Measurements from ENCODE around the gene WDFY1.

The WDFY1 gene

GRCh38 chr2:223937535-223937934 lies 7.6 kb downstream of the WDFY1 start:
- no peak for DNase-seq (ENCODE audit: low read depth)
- H3K4me3 ChIP-seq (ENCODE audit: low read length) = no peak overlapping the region
- TF ChIP-seq CTCF (conservative IDR thresholded peaks at IDR 0.05; ENCODE audit: low read depth, low read length) = no peak

GRCh38 chr2:223936862-223937326 lies 8.2 kb downstream of the WDFY1 start:
- no peak for TF ChIP-seq CTCF (conservative IDR thresholded peaks at IDR 0.05; ENCODE audit: low read depth, low read length)
- H3K4me3 ChIP-seq (ENCODE audit: low read length) = no peak overlapping the region
- DNase-seq (ENCODE audit: low read depth) = no peak

DNA sequence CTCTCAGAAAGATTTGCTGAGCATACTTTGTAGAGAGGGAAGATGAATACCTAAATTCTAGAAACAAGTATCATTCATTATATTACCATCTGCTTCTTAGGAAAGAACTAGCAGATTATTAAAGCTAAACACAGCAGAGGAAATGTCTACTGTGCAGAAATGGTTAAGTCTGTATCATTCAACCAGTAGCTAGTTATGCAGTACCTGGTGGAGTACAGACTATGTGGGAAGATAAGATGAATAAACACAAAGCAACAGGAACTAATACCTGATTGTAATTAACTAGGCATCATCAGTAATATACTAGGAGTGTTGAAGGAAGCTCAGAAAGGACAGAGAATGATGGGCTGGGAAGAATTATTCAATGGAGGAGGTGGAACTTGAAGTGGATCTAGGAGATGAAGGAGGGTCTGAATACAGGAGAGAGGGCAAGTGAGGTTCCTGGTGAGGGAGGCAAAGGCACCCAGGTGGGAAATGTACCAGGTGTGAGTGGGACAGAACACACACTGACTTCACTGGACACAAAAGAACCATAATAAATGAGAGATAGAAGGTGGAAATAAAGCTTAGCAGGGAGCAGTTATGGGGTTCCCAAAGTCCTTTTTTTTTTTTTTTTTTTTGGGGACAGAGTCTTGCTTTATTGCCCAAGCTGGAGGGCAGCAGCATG lies 9.5 kb downstream of the WDFY1 start:
- DNase-seq (ENCODE audit: low read depth) = no peak
- TF ChIP-seq CTCF (conservative IDR thresholded peaks at IDR 0.05; ENCODE audit: low read depth, low read length) = no peak
- no peak overlapping the region for H3K4me3 ChIP-seq (ENCODE audit: low read length)

DNA sequence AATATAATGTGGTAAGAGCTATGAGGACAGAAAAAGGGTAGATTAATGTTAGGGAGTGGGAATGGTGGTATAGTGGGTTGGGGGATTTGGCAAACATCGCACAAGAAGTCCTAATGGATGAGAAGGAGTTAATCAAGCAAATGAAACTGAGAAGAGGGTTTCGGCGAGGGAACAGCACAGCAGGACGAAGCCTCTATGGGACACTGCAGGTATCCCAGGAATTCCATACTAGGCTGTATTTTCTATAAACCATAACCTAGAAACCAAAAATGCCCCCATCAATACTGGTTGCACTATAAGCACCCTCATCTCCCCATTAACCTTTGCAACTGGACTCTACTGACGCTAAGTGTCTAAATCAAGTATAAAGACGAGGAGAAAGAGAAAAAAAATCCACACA lies 10.3 kb downstream of the WDFY1 start:
- DNase-seq (ENCODE audit: low read depth) = no peak
- no peak overlapping the region for H3K4me3 ChIP-seq (ENCODE audit: low read length)
- no peak for TF ChIP-seq CTCF (conservative IDR thresholded peaks at IDR 0.05; ENCODE audit: low read depth, low read length)

GRCh38 chr2:223932816-223933800 lies 12.0 kb downstream of the WDFY1 start:
- no peak for TF ChIP-seq CTCF (conservative IDR thresholded peaks at IDR 0.05; ENCODE audit: low read depth, low read length)
- no peak overlapping the region for H3K4me3 ChIP-seq (ENCODE audit: low read length)
- no peak for DNase-seq (ENCODE audit: low read depth)

DNA sequence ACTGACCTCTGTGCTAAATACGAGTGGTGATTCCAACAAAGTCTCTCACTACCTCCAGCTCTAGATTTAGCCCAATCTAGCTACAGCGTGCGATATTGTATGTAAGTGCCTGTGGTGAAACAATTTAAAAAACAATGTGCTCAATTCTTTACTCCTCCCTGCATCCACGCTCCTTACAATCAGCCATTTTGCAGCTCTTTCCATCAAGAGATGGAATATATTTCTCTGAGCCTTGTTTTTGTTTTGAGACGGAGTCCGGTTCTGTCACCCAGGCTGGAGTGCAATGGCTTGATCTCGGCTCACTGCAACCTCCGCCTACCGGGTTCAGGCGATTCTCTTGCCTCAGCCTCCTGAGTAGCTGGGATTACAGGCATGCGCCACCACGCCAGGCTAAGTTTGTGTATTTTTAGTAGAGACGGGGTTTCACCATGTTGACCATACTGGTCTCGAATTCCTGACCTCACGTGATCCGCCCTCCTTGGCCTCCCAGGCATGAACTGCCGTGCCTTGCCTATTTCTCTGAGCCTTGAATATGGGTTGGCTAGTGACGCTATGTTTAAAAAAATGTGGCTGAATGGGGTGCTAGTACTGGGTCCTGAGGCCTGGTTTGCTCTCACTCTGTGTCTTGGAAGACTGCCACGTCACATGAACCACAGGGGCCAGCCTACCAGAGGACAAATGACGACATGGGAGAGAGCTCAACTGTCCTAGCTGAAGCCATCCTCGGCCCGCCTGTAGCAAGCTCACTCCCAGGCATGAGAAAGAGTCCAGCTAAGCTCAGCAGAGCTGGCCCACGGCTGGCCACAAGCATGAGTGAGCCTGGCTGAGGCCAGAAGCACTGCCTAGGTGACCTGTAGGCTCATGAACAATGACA lies 14.8 kb downstream of the WDFY1 start:
- no peak for TF ChIP-seq CTCF (conservative IDR thresholded peaks at IDR 0.05; ENCODE audit: low read depth, low read length)
- no peak overlapping the region for H3K4me3 ChIP-seq (ENCODE audit: low read length)
- DNase-seq (ENCODE audit: low read depth) = no peak
